GF-D8 (cell line): ENCODE results near the gene PDP2.
"Not testable (repeated sequence)": the region's sequence is repeated elsewhere in the genome, so short reads cannot be mapped to it uniquely, and the experiment has no call there.

Experiments
- DNase-seq: peaks from one replicate; lab custom pipeline; 2025; lab: John Stamatoyannopoulos, UW

The PDP2 gene

DNA sequence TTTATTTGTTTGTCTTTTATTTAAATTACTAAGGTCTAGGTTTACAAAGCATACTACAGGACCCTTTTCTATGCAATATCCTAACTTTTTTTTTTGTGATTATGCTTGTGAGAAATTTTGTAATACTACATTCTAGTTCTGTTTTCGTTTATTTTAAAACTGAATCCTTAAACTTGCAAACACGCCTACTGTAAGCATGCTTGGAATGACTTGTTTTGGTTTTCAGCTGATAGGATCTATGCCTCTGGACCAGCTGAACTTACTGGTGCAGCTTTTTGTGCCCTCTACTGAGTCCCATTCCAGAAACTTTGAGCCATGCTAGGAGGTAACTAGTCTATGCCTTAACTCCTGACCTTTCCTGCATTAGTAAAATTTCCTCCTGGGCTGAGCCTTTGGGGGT is 6.0 kb downstream of the PDP2 start:
- no peak for DNase-seq

GRCh38 chr16:66886914-66887313 is 6.6 kb downstream of the PDP2 start:
- no peak for DNase-seq

GRCh38 chr16:66888647-66889615 is 8.6 kb downstream of the PDP2 start:
- DNase-seq = no peak

- no peak for DNase-seq
Measured at GRCh38 chr16:66889622-66890021, 9.3 kb downstream of the PDP2 start.

DNA sequence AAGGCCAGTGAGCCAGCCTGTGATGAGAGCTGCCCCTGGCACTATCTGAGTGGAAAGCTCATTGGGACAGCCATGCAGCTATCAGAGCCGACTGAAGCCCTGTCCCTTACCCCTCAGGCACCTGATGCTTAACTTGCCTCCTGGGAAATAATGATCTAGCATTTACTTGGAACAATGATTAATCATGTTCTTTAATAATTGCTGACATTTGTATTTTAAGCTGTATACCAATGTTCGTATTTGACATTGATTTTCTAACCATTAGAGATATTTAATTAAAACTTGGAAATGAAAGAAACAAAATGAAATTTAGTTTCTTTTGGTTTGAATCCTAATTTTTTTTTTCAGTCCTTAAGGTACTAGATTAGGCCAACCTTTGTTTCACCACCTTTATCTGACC is 10.5 kb downstream of the PDP2 start:
- DNase-seq = no peak

DNA sequence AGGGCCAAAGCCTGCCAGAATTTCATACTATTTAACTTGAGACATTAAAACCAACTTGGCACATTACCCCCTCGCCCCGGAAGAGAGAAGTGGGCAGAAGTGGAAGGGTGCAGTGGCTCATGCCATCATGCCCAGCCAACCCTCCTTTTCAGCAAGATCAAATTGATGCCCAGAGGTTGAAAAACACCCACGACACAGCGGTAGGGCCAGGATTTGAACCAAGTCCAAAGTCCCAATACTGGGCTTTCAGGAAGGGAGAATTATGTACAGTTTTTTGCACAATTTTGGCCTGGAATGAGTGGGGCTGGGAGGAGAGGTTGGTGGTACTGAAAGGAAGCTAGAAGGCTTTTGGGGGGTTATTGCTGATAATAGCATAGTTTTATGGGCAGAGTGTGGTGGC is 11.0 kb downstream of the PDP2 start:
- DNase-seq = no peak

DNA sequence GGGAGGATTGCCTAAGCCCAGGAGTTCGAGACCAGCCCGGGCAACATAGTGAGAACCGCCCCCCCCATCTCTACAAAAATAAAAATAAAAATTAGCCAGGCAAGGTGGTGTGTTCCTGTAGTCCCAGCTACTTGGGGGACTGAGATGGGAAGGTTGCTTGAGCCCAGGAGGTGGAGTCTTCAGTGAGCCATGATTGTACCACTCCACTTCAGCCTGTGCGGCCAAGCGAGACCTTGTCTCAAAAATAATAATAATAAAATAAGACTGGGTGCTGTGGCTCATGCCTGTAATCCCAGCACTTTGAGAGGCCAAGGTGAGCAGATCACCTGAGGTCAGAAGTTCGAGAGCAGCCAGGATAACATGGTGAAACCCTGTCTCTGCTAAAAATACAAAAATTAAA is 11.5 kb downstream of the PDP2 start:
- DNase-seq = no peak

- no peak for DNase-seq
Measured at GRCh38 chr16:66894055-66894454, 13.7 kb downstream of the PDP2 start.

GRCh38 chr16:66894948-66895688 is 14.8 kb downstream of the PDP2 start:
- DNase-seq = peak; percentile 15

DNA sequence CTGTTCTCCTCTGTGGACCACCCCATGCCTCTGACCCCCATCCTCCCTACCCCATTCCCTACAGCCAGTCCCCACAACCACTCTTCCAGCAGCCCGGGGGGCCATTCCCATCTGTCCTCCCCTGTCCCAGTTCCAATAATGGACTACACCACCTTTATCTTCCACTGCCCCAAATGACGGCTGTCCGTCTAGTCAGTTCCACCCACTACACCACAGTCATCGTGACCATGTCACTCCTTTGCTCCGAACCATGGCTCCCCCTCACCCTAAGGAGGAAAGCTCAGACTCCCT is 15.3 kb downstream of the PDP2 start:
- no peak for DNase-seq

GRCh38 chr16:66895999-66896398 is 15.7 kb downstream of the PDP2 start:
- DNase-seq = no peak

GRCh38 chr16:66896682-66897081 is 16.4 kb downstream of the PDP2 start:
- DNase-seq = not testable (repeated sequence)

GRCh38 chr16:66898207-66898606 is 17.9 kb downstream of the PDP2 start:
- DNase-seq = no peak

DNA sequence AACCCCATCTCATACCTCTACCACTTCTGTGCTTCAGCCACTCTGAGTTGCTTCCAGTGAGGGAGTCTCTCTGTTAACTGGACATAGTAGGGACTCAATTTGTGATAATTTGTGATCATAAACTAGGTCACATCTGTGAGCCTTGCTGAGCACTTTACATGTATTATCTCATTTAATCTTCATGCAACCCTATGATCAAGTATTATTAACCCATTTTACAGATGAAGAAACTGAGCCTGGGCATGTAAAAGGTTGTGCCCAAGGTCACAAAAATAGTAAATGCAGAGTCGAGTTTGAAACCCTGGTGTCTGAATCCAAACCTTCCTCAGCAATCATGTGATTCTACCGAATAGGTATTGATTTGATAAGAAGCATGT is 18.6 kb downstream of the PDP2 start:
- no peak for DNase-seq

GRCh38 chr16:66899310-66899944 is 19.1 kb downstream of the PDP2 start:
- no peak for DNase-seq

- DNase-seq = no peak
Measured at GRCh38 chr16:66899945-66900710, 19.8 kb downstream of the PDP2 start.

DNA sequence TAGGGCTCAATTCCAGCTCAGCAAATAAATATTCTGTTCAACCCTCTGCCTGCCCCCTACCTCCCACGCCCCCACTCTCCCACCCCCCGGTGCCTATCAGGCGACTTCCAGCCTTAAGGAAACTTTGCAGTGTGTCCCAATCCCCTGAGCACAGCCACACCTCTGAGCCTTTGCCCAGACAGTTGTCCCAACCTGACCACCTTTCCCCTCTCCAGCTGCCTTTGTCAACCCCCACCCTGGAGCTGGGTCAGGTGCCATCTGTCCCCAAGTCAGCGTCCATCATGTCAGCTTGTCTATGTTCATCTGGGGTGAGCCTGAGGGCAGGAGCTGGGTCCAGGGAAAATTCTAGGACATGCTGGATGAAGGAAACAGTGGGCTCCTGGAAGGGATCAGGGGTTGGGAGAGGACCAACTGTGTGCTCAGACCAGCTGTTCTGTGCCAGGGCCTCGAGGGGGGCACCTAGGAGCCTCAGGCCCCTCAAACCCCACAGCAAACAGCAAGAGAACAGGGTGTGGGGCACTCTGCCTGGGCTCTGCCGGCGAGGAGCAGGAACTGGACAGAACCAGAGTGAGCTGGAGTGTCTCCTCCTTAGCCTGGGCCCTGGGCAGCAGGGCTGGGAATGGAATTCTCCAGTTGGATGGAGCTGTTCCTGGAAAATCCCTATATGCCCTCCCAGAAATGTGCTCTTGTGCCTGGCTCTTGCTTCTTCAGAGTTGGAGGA is 20.6 kb downstream of the PDP2 start:
- no peak for DNase-seq

GRCh38 chr16:66901626-66902025 is 21.3 kb downstream of the PDP2 start:
- no peak for DNase-seq

- DNase-seq = no peak
Measured at GRCh38 chr16:66902648-66903543, 22.6 kb downstream of the PDP2 start.
